ENCODE data around the gene GATC.

DNA sequence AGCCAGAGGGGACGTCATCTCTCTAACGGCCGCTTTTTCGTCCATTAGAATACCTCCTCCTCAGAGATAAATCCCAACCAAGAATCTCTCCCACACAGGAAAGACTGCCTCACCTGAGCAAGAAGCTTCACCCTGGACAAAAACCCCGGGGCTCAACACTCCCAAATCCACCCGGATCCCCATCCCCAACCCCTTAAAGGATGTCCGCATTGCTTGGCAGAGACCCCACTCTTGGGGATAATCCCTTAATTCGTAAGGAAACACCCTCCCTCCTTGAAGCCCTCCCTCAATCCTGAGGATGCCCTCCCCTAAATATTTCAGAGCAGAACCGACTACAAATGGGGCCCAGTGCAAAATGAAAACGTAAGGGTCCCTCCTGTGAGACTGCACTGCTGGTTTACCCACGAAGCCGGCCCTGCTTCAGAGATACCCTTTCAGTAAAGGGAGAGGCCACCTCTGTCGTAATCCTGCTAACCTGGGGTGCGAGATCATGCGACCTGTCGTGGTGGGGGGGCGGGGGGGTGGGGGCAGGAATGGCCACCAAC, 49.0 kb downstream of the GATC start:
- TF ChIP-seq, protein P1, sequence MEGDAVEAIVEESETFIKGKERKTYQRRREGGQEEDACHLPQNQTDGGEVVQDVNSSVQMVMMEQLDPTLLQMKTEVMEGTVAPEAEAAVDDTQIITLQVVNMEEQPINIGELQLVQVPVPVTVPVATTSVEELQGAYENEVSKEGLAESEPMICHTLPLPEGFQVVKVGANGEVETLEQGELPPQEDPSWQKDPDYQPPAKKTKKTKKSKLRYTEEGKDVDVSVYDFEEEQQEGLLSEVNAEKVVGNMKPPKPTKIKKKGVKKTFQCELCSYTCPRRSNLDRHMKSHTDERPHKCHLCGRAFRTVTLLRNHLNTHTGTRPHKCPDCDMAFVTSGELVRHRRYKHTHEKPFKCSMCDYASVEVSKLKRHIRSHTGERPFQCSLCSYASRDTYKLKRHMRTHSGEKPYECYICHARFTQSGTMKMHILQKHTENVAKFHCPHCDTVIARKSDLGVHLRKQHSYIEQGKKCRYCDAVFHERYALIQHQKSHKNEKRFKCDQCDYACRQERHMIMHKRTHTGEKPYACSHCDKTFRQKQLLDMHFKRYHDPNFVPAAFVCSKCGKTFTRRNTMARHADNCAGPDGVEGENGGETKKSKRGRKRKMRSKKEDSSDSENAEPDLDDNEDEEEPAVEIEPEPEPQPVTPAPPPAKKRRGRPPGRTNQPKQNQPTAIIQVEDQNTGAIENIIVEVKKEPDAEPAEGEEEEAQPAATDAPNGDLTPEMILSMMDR (IDR thresholded peaks at IDR 0.05): no peak
- no peak for TF ChIP-seq POLR2A (IDR thresholded peaks at IDR 0.05)
